Measurements from ENCODE around the gene CADM4.

- no peak for TF ChIP-seq CTCF (IDR thresholded peaks at IDR 0.05)
- TF ChIP-seq EZH2 (IDR thresholded peaks at IDR 0.05; ENCODE audit: borderline replicate concordance, insufficient read depth, low read depth, low read length, poor library complexity, severe bottlenecking) = no peak
Measured at GRCh38 chr19:43595999-43596841, 43.4 kb downstream of the CADM4 start, which contains the start of the genes IRGQ and ZNF576.
